GM18507 (cell line): ENCODE data around the gene PDCD7.
"Not testable (repeated sequence)": the region's sequence is repeated elsewhere in the genome, so short reads cannot be mapped to it uniquely, and the experiment has no call there.

Experiments used
- DNase-seq: peaks from one replicate; pipeline ENCODE4 v3.0.0; 2011; ENCODE audit warnings: low read depth; ENCODE audit not compliant: insufficient read length; ENCODE audit errors: extremely low spot score
- FAIRE-seq: peaks from 2 replicates; lab custom pipeline; 2011; peaks lifted over from hg19 to GRCh38; lab: Jason Lieb, UNC

PDCD7 gene

DNA sequence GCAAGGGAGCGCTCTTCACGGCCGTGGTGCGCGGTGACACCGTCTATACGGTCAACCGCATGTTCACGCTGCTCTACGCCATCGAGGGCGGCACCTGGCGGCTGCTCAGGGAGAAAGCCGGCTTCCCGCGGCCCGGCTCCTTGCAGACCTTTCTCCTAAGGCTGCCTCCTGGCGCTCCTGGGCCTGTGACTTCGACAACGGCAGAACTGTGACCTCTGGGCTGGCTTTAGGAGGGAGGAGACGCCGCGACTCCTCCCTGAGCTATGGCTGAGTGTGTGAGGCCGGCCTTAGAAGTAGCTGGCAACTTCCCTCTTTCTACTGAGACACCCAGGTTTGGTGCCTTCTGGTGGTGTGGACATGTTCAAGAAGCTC is 55.6 kb downstream of the PDCD7 start:
- FAIRE-seq = no peak
- no peak for DNase-seq

DNA sequence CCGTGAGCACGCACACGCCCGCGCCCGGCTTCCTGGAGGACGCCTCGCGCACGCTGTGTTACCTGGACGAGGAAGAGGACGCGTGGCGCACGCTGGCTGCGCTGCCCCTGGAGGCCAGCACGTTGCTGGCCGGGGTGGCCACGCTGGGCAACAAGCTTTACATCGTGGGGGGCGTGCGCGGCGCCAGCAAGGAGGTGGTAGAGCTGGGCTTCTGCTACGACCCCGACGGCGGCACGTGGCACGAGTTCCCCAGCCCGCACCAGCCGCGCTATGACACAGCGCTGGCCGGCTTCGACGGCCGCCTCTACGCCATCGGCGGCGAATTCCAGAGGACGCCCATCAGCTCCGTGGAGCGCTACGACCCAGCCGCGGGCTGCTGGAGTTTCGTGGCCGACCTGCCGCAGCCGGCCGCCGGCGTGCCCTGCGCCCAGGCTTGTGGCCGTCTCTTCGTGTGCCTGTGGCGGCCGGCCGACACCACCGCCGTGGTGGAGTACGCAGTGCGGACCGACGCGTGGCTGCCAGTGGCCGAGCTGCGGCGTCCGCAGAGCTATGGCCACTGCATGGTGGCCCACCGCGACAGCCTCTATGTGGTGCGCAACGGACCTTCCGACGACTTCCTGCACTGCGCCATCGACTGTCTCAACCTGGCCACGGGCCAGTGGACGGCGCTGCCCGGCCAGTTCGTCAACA is 56.2 kb downstream of the PDCD7 start:
- DNase-seq (no peak), FAIRE-seq (no peak)

DNA sequence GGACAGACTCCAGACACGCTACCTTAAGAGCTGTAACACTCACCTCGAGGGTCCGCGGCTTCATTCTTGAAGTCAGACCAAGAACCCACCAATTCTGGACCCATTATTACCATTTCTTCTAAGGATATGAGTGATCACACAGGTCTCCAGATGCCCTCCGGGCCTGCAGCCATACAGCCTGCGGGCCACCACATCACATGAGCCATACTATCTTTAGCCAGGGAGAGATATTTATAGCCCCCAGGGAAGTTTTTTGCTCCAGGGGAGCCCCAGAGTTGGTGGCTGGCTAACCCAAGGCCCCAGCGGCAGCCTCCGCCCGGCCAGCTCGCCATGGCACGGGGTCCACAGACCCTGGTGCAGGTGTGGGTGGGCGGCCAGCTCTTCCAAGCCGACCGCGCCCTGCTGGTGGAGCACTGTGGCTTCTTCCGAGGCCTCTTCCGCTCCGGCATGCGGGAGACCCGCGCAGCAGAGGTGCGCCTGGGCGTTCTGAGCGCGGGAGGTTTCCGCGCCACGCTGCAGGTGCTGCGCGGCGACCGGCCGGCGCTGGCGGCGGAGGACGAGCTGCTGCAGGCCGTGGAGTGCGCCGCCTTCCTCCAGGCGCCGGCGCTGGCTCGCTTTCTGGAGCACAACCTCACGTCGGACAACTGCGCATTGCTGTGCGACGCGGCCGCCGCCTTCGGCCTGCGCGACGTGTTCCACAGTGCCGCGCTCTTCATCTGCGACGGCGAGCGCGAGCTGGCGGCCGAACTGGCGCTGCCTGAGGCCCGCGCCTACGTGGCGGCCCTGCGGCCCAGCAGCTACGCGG is 56.9 kb downstream of the PDCD7 start, which contains the start of gene KBTBD13:
TSS of gene KBTBD13 (plus strand) at position 261 of the 805 bp plus-strand sequence. CDS start at position 331, 70 bp downstream.
- FAIRE-seq = no peak

DNA sequence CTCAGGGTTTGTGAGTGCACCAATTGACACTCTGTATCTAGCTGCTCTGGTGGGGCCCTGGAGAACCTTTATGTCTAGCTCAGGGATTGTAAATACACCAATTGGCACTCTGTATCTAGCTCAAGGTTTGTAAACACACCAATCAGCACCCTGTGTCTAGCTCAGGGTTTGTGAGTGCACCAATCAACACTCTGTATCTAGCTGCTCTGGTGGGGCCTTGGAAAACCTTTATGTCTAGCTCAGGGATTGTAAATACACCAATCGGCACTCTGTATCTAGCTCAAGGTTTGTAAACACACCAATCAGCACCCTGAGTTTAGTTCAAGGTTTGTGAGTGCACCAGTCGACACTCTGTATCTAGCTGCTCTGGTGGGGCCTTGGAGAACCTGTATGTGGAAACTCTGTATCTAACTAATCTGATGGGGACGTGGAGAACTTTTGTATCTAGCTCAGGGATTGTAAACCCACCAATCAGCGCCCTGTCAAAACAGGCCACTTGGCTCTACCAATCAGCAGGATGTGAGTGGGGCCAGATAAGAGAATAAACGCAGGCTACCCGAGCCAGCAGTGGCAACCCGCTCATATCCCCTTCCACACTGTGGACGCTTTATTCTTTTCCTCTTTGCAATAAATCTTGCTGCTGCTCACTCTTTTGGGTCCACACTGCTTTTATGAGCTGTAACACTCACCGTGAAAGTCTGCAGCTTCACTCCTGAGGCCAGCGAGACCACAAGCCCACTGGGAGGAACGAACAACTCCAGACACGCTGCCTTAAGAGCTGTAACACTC is 57.8 kb downstream of the PDCD7 start:
- FAIRE-seq, DNase-seq: not testable (repeated sequence)

More for the DNA sequence above, 56.9 kb downstream of the PDCD7 start, which contains the start of gene KBTBD13:
- no peak for DNase-seq

DNA sequence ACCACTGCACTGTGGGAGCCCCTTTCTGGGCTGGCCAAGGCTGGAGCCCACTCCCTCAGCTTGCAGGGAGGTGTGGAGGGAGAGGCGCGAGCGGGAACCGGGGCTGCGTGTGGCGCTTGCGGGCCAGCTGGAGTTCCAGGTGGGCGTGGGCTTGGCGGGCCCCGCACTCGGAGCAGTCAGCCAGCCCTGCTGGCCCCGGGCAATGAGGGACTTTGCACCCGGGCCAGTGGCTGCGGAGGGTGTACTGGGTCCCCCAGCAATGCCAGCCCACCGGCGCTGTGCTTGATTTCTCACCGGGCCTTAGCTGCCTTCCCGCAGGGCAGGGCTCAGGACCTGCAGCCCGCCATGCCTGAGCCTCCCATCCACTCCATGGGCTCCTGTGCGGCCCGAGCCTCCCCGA is 58.7 kb downstream of the PDCD7 start:
- FAIRE-seq, DNase-seq: not testable (repeated sequence)

DNA sequence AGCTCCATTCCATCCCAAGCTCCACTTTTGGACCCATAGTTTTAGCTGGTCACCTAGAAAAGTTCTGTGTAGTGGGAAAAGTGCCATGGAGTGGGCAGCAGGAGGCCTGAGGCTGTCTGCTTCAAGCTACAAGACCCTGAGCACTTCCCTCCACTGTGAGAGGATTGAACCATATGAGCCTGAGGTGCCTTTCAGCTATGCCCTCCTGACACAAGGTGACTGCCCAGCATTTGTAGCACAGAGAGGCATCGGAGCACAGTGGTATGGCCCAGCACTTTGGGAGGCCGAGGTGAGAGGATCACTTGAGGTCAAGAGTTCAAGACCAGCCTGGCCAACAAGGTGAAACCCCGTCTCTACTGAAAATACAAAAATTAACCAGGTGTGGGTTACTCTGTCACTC is 61.0 kb downstream of the PDCD7 start:
- no peak for DNase-seq
- FAIRE-seq = peak; percentile 52

DNA sequence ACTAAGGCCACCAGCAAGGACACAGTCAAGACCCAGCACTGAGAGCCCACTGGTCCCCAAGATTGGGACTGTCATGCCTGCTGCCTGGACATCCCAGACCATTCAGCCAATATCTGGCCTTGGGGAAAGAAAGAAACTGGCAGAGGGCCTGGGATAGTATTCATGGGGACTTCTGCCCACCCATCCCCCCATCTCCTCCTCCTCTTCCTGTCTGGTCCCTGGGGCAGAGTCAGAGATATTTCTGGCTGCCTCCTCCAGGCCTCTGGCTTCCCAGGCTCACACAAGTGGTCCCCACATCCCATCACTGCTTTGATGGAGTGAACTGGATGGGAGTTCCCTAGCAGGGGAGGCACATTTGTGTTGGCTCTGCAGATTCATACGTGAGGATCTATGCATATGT is 61.6 kb downstream of the PDCD7 start:
- DNase-seq (no peak), FAIRE-seq (no peak)

DNA sequence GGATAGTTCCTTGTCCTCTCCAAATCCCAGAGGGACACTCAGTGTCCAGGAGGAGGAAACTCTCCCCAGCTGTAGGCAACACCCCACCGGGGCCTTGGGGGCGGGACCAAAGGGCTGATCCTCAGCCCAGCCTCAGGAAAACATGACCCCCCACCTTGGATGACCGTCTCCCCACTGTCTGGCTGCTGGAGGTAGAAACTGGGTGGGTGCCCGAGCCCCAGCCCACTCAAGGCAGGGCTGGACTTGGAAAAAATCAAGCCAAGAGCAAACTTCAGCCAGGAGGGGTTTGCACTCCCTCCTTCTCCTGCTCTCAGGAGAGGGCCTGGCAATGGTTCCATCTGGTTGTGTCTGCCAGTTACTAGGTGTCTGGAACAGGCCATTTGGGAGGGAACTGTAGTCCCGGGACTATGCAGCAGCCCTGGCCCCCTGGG is 62.2 kb downstream of the PDCD7 start:
- no peak for FAIRE-seq

DNA sequence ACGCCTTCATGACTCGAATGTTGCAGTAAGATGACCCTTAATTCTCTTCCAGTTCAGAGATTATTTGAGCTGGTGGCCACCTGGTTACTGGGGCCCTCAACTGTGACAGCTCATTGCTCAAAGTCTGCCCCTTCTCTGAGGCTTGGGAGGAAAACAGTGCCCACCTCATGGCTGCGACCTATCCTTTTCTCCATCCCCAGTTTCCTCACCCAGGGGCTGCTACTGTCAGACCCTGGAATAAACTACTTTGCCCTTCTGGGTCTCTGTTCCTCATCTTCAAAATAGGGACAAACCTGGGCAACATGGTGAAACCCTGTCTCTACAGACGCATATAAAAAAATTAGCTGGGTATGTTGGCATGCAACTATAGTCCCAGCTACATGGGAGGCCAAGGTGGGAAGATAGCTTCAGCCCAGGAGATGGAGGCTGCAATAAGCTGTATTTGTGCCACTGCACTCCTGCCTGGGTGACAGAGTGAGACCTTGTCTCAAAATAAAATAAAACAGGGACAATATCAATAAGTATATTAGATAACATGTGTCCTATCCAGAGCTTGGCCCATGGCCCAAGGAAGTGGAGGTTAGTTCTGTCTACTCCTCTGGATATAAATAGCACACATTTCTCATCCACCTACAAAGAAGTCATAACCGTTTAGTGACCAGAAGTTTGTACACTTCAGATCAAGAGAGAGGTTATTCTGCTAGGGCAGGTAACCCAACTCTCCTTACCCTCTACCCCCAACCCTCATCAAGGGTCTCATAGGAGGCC is 63.6 kb downstream of the PDCD7 start:
- DNase-seq (no peak), FAIRE-seq (no peak)

More for the DNA sequence above, 62.2 kb downstream of the PDCD7 start:
- DNase-seq = no peak

DNA sequence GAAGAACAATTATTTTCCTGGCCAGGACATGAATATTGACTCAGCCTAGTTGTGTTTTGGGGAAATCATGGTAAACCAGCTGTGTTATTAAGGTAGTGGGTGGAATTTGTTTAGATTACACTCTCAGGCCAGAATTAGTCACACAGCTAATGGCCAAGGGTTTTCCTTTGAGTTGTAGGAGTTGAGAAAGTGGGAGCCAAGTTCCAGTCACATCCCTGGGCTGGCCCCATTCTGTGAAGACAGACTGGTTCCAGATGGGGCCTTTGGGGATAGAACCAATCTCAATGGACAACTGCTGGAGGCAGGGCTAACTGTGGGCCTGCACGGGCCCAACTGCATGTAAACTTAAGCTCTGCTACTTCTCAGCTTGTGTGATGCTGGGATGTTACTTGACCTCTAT is 64.4 kb downstream of the PDCD7 start:
- DNase-seq (no peak), FAIRE-seq (no peak)

DNA sequence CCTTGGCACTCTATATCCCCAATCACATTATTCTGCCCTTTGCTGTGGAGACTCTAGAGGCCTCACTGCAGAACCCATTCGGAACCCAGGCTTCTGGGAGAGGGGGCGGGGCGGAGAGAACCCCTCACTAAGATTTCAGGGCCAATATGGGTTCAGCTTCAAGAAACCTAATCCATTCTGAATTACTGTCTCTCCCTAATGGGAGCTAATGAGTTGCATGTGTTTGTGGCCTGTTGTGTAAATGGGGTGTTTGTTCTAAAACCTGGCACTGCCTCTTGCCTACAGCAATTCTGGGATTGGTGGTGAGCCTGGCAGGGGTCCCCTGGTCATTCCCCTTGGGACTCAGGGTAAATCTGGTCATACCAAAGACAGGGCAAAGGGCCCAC is 65.2 kb downstream of the PDCD7 start:
- DNase-seq = no peak

DNA sequence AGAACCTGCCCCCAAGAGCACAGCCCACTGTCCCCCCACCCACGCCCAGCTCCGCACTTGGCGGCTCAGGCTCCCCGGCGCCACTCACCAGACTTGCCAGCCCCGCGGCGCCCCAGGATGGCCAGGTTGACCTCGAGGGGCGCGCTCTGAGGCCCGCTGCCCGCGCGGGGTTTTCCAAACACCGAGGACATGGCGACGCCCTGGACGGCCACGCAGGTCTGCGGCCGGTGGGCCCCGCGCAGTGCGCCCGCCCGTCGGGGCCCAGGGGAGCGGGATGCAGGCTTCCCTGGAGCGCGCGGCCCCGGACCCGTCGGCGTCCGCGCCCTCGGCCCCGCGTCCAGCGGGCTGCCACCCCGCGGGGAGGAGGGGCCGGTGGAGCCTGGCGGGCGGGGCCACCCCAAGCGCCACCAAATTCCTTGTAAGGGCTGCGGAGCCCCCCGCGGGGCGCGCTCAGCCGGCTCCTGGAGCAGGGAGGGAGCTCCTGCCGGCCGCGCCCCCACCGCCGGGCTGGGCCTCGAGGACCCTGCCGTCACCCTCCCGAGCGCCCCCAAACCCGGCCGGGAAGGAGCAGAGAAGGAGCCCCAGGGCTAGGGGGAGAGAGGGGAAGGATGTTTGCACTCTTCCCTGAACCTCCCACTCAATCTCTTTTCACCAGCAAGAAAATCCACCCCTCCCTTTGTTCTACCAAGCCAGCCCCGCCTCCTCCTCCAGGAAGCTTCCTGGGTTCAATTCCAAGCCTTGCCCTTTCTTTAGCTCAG is 65.8 kb downstream of the PDCD7 start, which contains the start of gene RASL12:
TSS of gene RASL12 (minus strand) at position 347 of the 758 bp plus-strand sequence. CDS start at position 191, 156 bp downstream.
- no peak for FAIRE-seq
- DNase-seq = no peak

More for the DNA sequence above, 65.2 kb downstream of the PDCD7 start:
- FAIRE-seq = no peak
